Small intestine (tissue), 7 donors: Measurements from ENCODE around the gene CEP164. TPM values are rescaled to one million over a fixed set of nuclear protein-coding genes. Genes with fewer than 3 reads are reported as not detected.
A peak's percentile ranks its signal among the peaks of the same experiment; 100 is the strongest.

Experiments
- DNase-seq, 2 donors: peaks; one replicate each; pipeline versions ENCODE4 v3.0.0 to v3.0.0-alpha.2; 2013
- FAIRE-seq: peaks from 2 replicates; lab custom pipeline; 2012; peaks lifted over from hg19 to GRCh38; lab: Jason Lieb, UNC
- H3K27ac ChIP-seq, 3 donors: one replicate each; pipeline ENCODE4 v1.5.1; 2013; ENCODE audit warnings: low read length in 2 of 3, mild to moderate bottlenecking in 2 of 3, control low read depth in 1 of 3, inconsistent platforms in 1 of 3, low read depth in 1 of 3, moderate library complexity in 1 of 3
- H3K27me3 ChIP-seq, 3 donors: one replicate each; pipeline ENCODE4 v1.6.1; 2013; ENCODE audit warnings: low read length in 3 of 3, inconsistent platforms in 1 of 3; ENCODE audit not compliant: control insufficient read depth in 3 of 3, insufficient read depth in 3 of 3
- H3K36me3 ChIP-seq, 3 donors: one replicate each; pipeline ENCODE4 v1.6.1; 2013; ENCODE audit warnings: low read length in 3 of 3, inconsistent platforms in 1 of 3, low read depth in 1 of 3, mild to moderate bottlenecking in 1 of 3, moderate library complexity in 1 of 3; ENCODE audit not compliant: control insufficient read depth in 3 of 3, insufficient read depth in 2 of 3
- H3K4me1 ChIP-seq, 3 donors: one replicate each; pipeline ENCODE4 v1.6.1; 2013; ENCODE audit warnings: low read length in 2 of 3, inconsistent platforms in 1 of 3, low read depth in 1 of 3, mild to moderate bottlenecking in 1 of 3, moderate library complexity in 1 of 3; ENCODE audit not compliant: control insufficient read depth in 3 of 3, insufficient read depth in 2 of 3
- H3K4me3 ChIP-seq, 3 donors: one replicate each; pipeline ENCODE4 v1.5.1; 2013; ENCODE audit warnings: low read length in 3 of 3, control low read depth in 1 of 3, inconsistent platforms in 1 of 3, low read depth in 1 of 3, mild to moderate bottlenecking in 1 of 3, moderate library complexity in 1 of 3
- H3K9me3 ChIP-seq, 2 donors: one replicate each; pipeline ENCODE4 v1.6.1; 2013; ENCODE audit warnings: low read depth in 1 of 2, low read length in 1 of 2; ENCODE audit not compliant: control insufficient read depth in 2 of 2, insufficient read depth in 1 of 2
- WGBS, 3 donors: extraction: QIAGEN DNeasy Blood & Tissue Kit; methylation state at CpG; one replicate each; pipeline ENCODE4 v1.1.7; 2013; 5-methylcytosine and 5-hydroxymethylcytosine counted together
- polyA plus RNA-seq, 4 donors: library from polyadenylated mRNA; stranded (reverse) in 3 of 4; unstranded in 1 of 4; fragments of 200-250 nt in 3 of 4; fragments of 120-200 nt in 1 of 4; gene quantifications; one replicate each; pipeline versions ENCODE4 v1.2.1 to v1.2.3, GENCODE V29; 2013
- donor health status: healthy with polysubstance abuse.
- donor health status: control.
- donor health status: control.
- donor health status: Bipolar disorder and iron deficiency.
- donor health status: healthy.

CEP164 gene
- polyA plus RNA-seq, 4 donors = 2.9 to 23.9 (median 8.8) TPM

- H3K4me3 ChIP-seq = no peak overlapping the region
- H3K9me3 ChIP-seq = no peaks in the 10 kb centered on the region
- H3K36me3 ChIP-seq = peaks cover 0 to 6% (median 0%) of the 10 kb centered on the region in 3 donors
- no peaks in the 10 kb centered on the region for H3K27me3 ChIP-seq
- 61 to 70% (median 62%) methylated on average over 5 of the region's 5 CpGs for WGBS, 3 donors
- no peak overlapping the region for H3K27ac ChIP-seq
- DNase-seq (peak; percentile 7 to 56), FAIRE-seq (no peak)
- H3K4me1 ChIP-seq = peaks cover 0 to 11% (median 6%) of the 10 kb centered on the region in 3 donors
These were observed 14.6 kb upstream of the CEP164 start for GRCh38 chr11:117313091-117313490.

- Histone ChIP-seq H3K9me3 (no peaks in the 10 kb centered on the region), H3K27me3 (no peaks in the 10 kb centered on the region), H3K4me1 (peaks cover 0 to 11% (median 6%) of the 10 kb centered on the region in 3 donors), H3K4me3 (peak overlapping the region in 2 of 3 donors; percentile 5 to 83), H3K27ac (no peak overlapping the region), H3K36me3 (peaks cover 0 to 6% (median 0%) of the 10 kb centered on the region in 3 donors)
- 76 to 89% (median 79%) methylated on average over 14 of the region's 14 CpGs for WGBS, 3 donors
- FAIRE-seq = no peak
- no peak for DNase-seq
These were observed 13.6 kb upstream of the CEP164 start for GRCh38 chr11:117313828-117314768.

- H3K4me1 ChIP-seq = peaks cover 0 to 11% (median 6%) of the 10 kb centered on the region in 3 donors
- H3K27ac ChIP-seq = no peak overlapping the region
- 14 to 42% (median 41%) methylated on average over 10 of the region's 10 CpGs for WGBS, 3 donors
- no peaks in the 10 kb centered on the region for H3K27me3 ChIP-seq
- H3K36me3 ChIP-seq = peaks cover 0 to 3% (median 0%) of the 10 kb centered on the region in 3 donors
- DNase-seq (peak in 1 of 2 donors; percentile 19), FAIRE-seq (no peak)
- peak overlapping the region in 2 of 3 donors; percentile 5 to 83 for H3K4me3 ChIP-seq
- H3K9me3 ChIP-seq = no peaks in the 10 kb centered on the region
These were observed 12.8 kb upstream of the CEP164 start for GRCh38 chr11:117314840-117315239.

- peak overlapping the region in 1 of 3 donors; percentile 70 for H3K27ac ChIP-seq
- peaks cover 0 to 11% (median 6%) of the 10 kb centered on the region in 3 donors for H3K4me1 ChIP-seq
- H3K27me3 ChIP-seq = no peaks in the 10 kb centered on the region
- WGBS, 3 donors = 2 to 5% (median 4%) methylated on average over 42 to 62 of the region's 62 CpGs
- no peaks in the 10 kb centered on the region for H3K36me3 ChIP-seq
- no peaks in the 10 kb centered on the region for H3K9me3 ChIP-seq
- no peak for FAIRE-seq
- H3K4me3 ChIP-seq = peak overlapping the region; percentile 59 to 83 (median 81)
- peak in 1 of 2 donors; percentile 22 for DNase-seq
These were observed 12.1 kb upstream of the CEP164 start for GRCh38 chr11:117315285-117316196.

GRCh38 chr11:117316197-117316961 lies 11.3 kb upstream of the CEP164 start, which contains the start of gene BACE1:
TSS of gene BACE1 (minus strand) at chr11:117316256. CDS start at chr11:117315795, 461 bp downstream.
- no peaks in the 10 kb centered on the region for H3K9me3 ChIP-seq
- peak within 1 kb of the TSS in 2 of 3 donors; percentile 31 to 70 for H3K27ac ChIP-seq
- FAIRE-seq = no peak
- H3K27me3 ChIP-seq = no peaks in the 10 kb centered on the region
- H3K4me3 ChIP-seq = peak within 1 kb of the TSS; percentile 59 to 83 (median 81)
- H3K36me3 ChIP-seq = no peaks in the 10 kb centered on the region
- DNase-seq = peak; percentile 69 to 91
- peaks cover 0 to 11% (median 6%) of the 10 kb centered on the region in 3 donors for H3K4me1 ChIP-seq
- WGBS, 3 donors = 1 to 8% (median 7%) methylated on average over 29 of the region's 29 CpGs

- Histone ChIP-seq H3K27me3 (no peaks in the 10 kb centered on the region), H3K9me3 (no peaks in the 10 kb centered on the region), H3K27ac (no peak overlapping the region), H3K36me3 (no peaks in the 10 kb centered on the region), H3K4me3 (no peak overlapping the region), H3K4me1 (peaks cover 0 to 6% (median 4%) of the 10 kb centered on the region in 3 donors)
- whole genome bisulfite sequencing, 3 donors = 75 to 90% (median 87%) methylated on average over 7 of the region's 7 CpGs
- DNase-seq = no peak
- no peak for FAIRE-seq
These were observed 8.9 kb upstream of the CEP164 start for GRCh38 chr11:117318738-117319137.

GRCh38 chr11:117319214-117319840 lies 8.3 kb upstream of the CEP164 start:
- no peaks in the 10 kb centered on the region for H3K27me3 ChIP-seq
- WGBS, 3 donors = 70 to 81% (median 81%) methylated on average over 5 of the region's 5 CpGs
- no peak overlapping the region for H3K4me3 ChIP-seq
- DNase-seq = no peak
- no peaks in the 10 kb centered on the region for H3K9me3 ChIP-seq
- no peak overlapping the region for H3K27ac ChIP-seq
- FAIRE-seq = no peak
- H3K36me3 ChIP-seq = no peaks in the 10 kb centered on the region
- peaks cover 0 to 6% (median 4%) of the 10 kb centered on the region in 3 donors for H3K4me1 ChIP-seq
